ENCODE results near the gene TMC4. TPM values are rescaled to one million over a fixed set of nuclear protein-coding genes. Genes with fewer than 3 reads are reported as not detected.

The TMC4 gene
- total RNA-seq, 4 donors from 2014 or later: 0.16 to 3.1 (median 0.31) TPM; not detected in 1

GRCh38 chr19:54128441-54128725 lies 44.6 kb downstream of the TMC4 start:
- 83% methylated on average over 17 of the region's 20 CpGs; no CpG with 5 or more reads in 1 of the 2 donors for WGBS, 2 donors (ENCODE audit: low coverage in 1 of 2)
- no peak overlapping the region for H3K27ac ChIP-seq
- H3K36me3 ChIP-seq: peaks cover 0 to 97% of the 10 kb centered on the region in 2 donors
- H3K4me3 ChIP-seq: no peak overlapping the region
- no peaks in the 10 kb centered on the region for H3K4me1 ChIP-seq
- H3K27me3 ChIP-seq: no peaks in the 10 kb centered on the region
- H3K9me3 ChIP-seq: no peaks in the 10 kb centered on the region
- TF ChIP-seq POLR2AphosphoS5 (IDR thresholded peaks at IDR 0.05): no peak
- no peak for TF ChIP-seq CTCF (IDR thresholded peaks at IDR 0.05)
- TF ChIP-seq POLR2A (IDR thresholded peaks at IDR 0.05): no peak
- TF ChIP-seq EP300 (IDR thresholded peaks at IDR 0.05): no peak
- ATAC-seq: no peak

- H3K4me1 ChIP-seq: no peaks in the 10 kb centered on the region
- 82 to 95% methylated on average over 3 to 22 of the region's 44 CpGs for WGBS, 2 donors (ENCODE audit: low coverage in 1 of 2)
- H3K4me3 ChIP-seq: no peak overlapping the region
- H3K27me3 ChIP-seq: no peaks in the 10 kb centered on the region
- TF ChIP-seq POLR2A (IDR thresholded peaks at IDR 0.05): no peak
- H3K27ac ChIP-seq: no peak overlapping the region
- H3K9me3 ChIP-seq: no peaks in the 10 kb centered on the region
- H3K36me3 ChIP-seq: peaks cover 0 to 98% of the 10 kb centered on the region in 2 donors
- ATAC-seq: no peak
These were observed 45.1 kb downstream of the TMC4 start for GRCh38 chr19:54127688-54128440.

- no peak for ATAC-seq
- Histone ChIP-seq H3K4me1 (no peaks in the 10 kb centered on the region), H3K4me3 (no peak overlapping the region), H3K27me3 (no peaks in the 10 kb centered on the region), H3K36me3 (peaks cover 0 to 98% of the 10 kb centered on the region in 2 donors), H3K9me3 (no peaks in the 10 kb centered on the region), H3K27ac (no peak overlapping the region)
- TF ChIP-seq EP300 (IDR thresholded peaks at IDR 0.05) (no peak), POLR2A (IDR thresholded peaks at IDR 0.05) (no peak), CTCF (IDR thresholded peaks at IDR 0.05) (no peak), POLR2AphosphoS5 (IDR thresholded peaks at IDR 0.05) (no peak)
- no CpG with 5 or more reads among the region's 9 CpGs for WGBS, 2 donors (ENCODE audit: low coverage in 1 of 2)
These were observed 47.2 kb downstream of the TMC4 start for GRCh38 chr19:54125713-54126112.

- Histone ChIP-seq H3K9me3 (no peaks in the 10 kb centered on the region), H3K27me3 (no peaks in the 10 kb centered on the region), H3K4me1 (no peaks in the 10 kb centered on the region), H3K27ac (no peak overlapping the region), H3K4me3 (no peak overlapping the region), H3K36me3 (peaks cover 0 to 100% of the 10 kb centered on the region in 2 donors)
- WGBS, 2 donors (ENCODE audit: low coverage in 1 of 2): no CpG with 5 or more reads among the region's 19 CpGs
- no peak for ATAC-seq
- TF ChIP-seq CTCF (IDR thresholded peaks at IDR 0.05): no peak
- no peak for TF ChIP-seq EP300 (IDR thresholded peaks at IDR 0.05)
- TF ChIP-seq POLR2A (IDR thresholded peaks at IDR 0.05): no peak
- TF ChIP-seq POLR2AphosphoS5 (IDR thresholded peaks at IDR 0.05): no peak
These were observed 48.6 kb downstream of the TMC4 start for GRCh38 chr19:54124393-54124792.

GRCh38 chr19:54123682-54124081 lies 49.3 kb downstream of the TMC4 start:
- TF ChIP-seq EP300 (IDR thresholded peaks at IDR 0.05) (no peak), POLR2AphosphoS5 (IDR thresholded peaks at IDR 0.05) (no peak), CTCF (IDR thresholded peaks at IDR 0.05) (no peak), POLR2A (IDR thresholded peaks at IDR 0.05) (no peak)
- Histone ChIP-seq H3K4me3 (no peak overlapping the region), H3K4me1 (no peaks in the 10 kb centered on the region), H3K36me3 (peaks cover 0 to 100% of the 10 kb centered on the region in 2 donors), H3K9me3 (no peaks in the 10 kb centered on the region), H3K27me3 (no peaks in the 10 kb centered on the region), H3K27ac (no peak overlapping the region)
- no peak for ATAC-seq
- WGBS, 2 donors (ENCODE audit: low coverage in 1 of 2): 60% methylated on average over 2 of the region's 17 CpGs; no CpG with 5 or more reads in 1 of the 2 donors

Measured in gastroesophageal sphincter (tissue), 4 donors.